GM12878 (cell line): ENCODE data around the gene TCF4. TPM values are rescaled to one million over a fixed set of nuclear protein-coding genes. Genes with fewer than 3 reads are reported as not detected.

Experiments used
- ATAC-seq: fragments of 200-7000 bp; cut with Tn5 transposase; 3 replicates; pipeline ENCODE4 v1.9.1; 2020; ENCODE audit warnings: mild to moderate bottlenecking, moderate library complexity
- BruUV-seq: library from RNA; stranded (reverse); fragments of 400-500 nt; replicated peaks from 2 replicates; lab custom pipeline; 2021; lab: Mats Ljungman, UMichigan
- CTCF ChIA-PET: fragments of 300-600 bp; sonication (Branson Sonifier 250); formaldehyde crosslinking; extraction: SDS; loops from one replicate; lab custom pipeline; 2021; ENCODE audit warnings: inconsistent platforms; lab: Yijun Ruan, JAX
- POLR2A ChIA-PET: fragments of 350-600 bp; formaldehyde crosslinking; extraction: SDS; loops from one replicate; lab custom pipeline; 2021; ENCODE audit warnings: inconsistent platforms; lab: Charles Lee
- RAD21 ChIA-PET: fragments of 300-600 bp; sonication (Branson Sonifier 250); formaldehyde crosslinking; loops from one replicate; lab custom pipeline; 2023; ENCODE audit warnings: antibody characterized with exemption; ENCODE audit not compliant: unreplicated experiment; lab: Charles Lee
- SMC1A ChIA-PET: fragments of 300-600 bp; sonication (Branson Sonifier 250); formaldehyde crosslinking; loops from one replicate; lab custom pipeline; 2023; ENCODE audit not compliant: unreplicated experiment, uncharacterized antibody; lab: Charles Lee
- DNase-seq: peaks from one replicate; pipeline ENCODE4 v3.0.0-alpha.2; 2011; ENCODE audit warnings: low read depth, low spot score
- FAIRE-seq: peaks from 3 replicates; lab custom pipeline; 2011; peaks lifted over from hg19 to GRCh38; lab: Jason Lieb, UNC
- H2AFZ ChIP-seq: 2 replicates; pipeline ENCODE4 v1.6.0; 2011; ENCODE audit warnings: low read depth, low read length, control low read depth; ENCODE audit not compliant: control insufficient read depth
- H3K27ac ChIP-seq: 2 replicates; pipeline ENCODE4 v1.5.1; 2011; ENCODE audit warnings: control low read depth; ENCODE audit not compliant: control insufficient read depth, insufficient read depth
- H3K27me3 ChIP-seq, 2 experiments: replicated peaks in 1 of 2; 2 replicates each; pipeline versions ENCODE4 v1.6.0 to v1.6.1; 2011; ENCODE audit warnings: low read length in 1 of 2; ENCODE audit not compliant: control insufficient read depth in 2 of 2, insufficient read depth in 2 of 2
- H3K36me3 ChIP-seq, 2 experiments: 2 replicates each; pipeline ENCODE4 v1.5.1; 2011; ENCODE audit warnings: low read length in 1 of 2; ENCODE audit not compliant: control insufficient read depth in 2 of 2, insufficient read depth in 2 of 2
- H3K4me1 ChIP-seq: 2 replicates; pipeline ENCODE4 v1.6.1; 2011; ENCODE audit warnings: mild to moderate bottlenecking, low read length, moderate library complexity, mixed read lengths; ENCODE audit not compliant: control insufficient read depth, insufficient read depth
- H3K4me2 ChIP-seq: 2 replicates; pipeline ENCODE4 v1.6.0; 2011; ENCODE audit warnings: control low read depth; ENCODE audit not compliant: control insufficient read depth, insufficient read depth
- H3K4me3 ChIP-seq: fragments of 200-600 bp; sonication (generic); 2 replicates; pipeline ENCODE4 v1.5.1; 2016
- H3K79me2 ChIP-seq: 2 replicates; pipeline ENCODE4 v1.6.0; 2011; ENCODE audit warnings: low read length; ENCODE audit not compliant: control insufficient read depth, insufficient read depth
- H3K9ac ChIP-seq: 2 replicates; pipeline ENCODE4 v1.8.0; 2011; ENCODE audit warnings: low read length, control low read depth, mixed read lengths; ENCODE audit not compliant: control insufficient read depth, insufficient read depth
- H3K9me3 ChIP-seq: replicated peaks from 3 replicates; pipeline ENCODE4 v1.5.1; 2011; ENCODE audit warnings: mild to moderate bottlenecking, low read length; ENCODE audit not compliant: control insufficient read depth, insufficient read depth
- H4K20me1 ChIP-seq: 2 replicates; pipeline ENCODE4 v1.6.0; 2011; ENCODE audit not compliant: control insufficient read depth, insufficient read depth
- CTCF ChIP-seq, 3 experiments: IDR thresholded peaks in 2 of 3; conservative IDR thresholded peaks in 1 of 3; 2 replicates each; pipeline ENCODE4 v1.5.1; 2011; ENCODE audit warnings: low read depth in 3 of 3, low read length in 3 of 3, mild to moderate bottlenecking in 3 of 3, control low read depth in 2 of 3, moderate library complexity in 2 of 3, inconsistent platforms in 1 of 3, mixed read lengths in 1 of 3; ENCODE audit not compliant: control insufficient read depth in 2 of 3, insufficient read depth in 1 of 3; ENCODE audit errors: extremely low read depth in 1 of 3
- RAD21 ChIP-seq: IDR thresholded peaks from 2 replicates; pipeline ENCODE4 v1.6.1; 2011; ENCODE audit warnings: mild to moderate bottlenecking, low read depth, low read length, moderate library complexity; ENCODE audit not compliant: insufficient read depth
- SMC3 ChIP-seq: IDR thresholded peaks from 2 replicates; pipeline ENCODE4 v1.6.1; 2011; ENCODE audit warnings: low read length, improper control_type of control experiment, borderline replicate concordance
- STAT3 ChIP-seq: IDR thresholded peaks from 2 replicates; pipeline ENCODE4 v1.6.1; 2011; ENCODE audit warnings: low read depth, low read length, improper control_type of control experiment
- YY1 ChIP-seq: IDR thresholded peaks from 2 replicates; pipeline ENCODE4 v1.6.1; 2011; ENCODE audit warnings: low read depth, mild to moderate bottlenecking, low read length
- WGBS: methylation state at CpG from one replicate; pipeline ENCODE4 v1.1.6; 2016; ENCODE audit warnings: low lambda C conversion rate; ENCODE audit not compliant: insufficient replicate concordance, insufficient coverage; ENCODE audit errors: missing lambda C conversion rate; 5-methylcytosine and 5-hydroxymethylcytosine counted together
- in situ Hi-C: fragments of 300-500 bp; cut with MboI; formaldehyde crosslinking; loops from 9 replicates; pipeline ENCODE4 v1.14.3; 2018; ENCODE audit warnings: mixed read lengths
- intact Hi-C: fragments of 100-400 bp; cut with micrococcal nuclease; formaldehyde crosslinking; loops from one replicate; pipeline ENCODE4 v1.14.2; 2022; ENCODE audit not compliant: unreplicated experiment
- polyA plus RNA-seq, 11 experiments: library from polyadenylated mRNA; depleted of rRNA in 4 of 11; unstranded in 6 of 11; stranded (reverse) in 5 of 11; fragments of >200 nt; fragmentation: Nextera tagmentation in 4 of 11; fragmentation: Illumina TruSeq in 1 of 11; extraction: Ambion mirVana in 4 of 11; extraction: Trizol in 1 of 11; gene quantifications; 1 replicate in 1 of 11; 2 replicates in 10 of 11; pipeline versions ENCODE4 v1.2.1 to v1.2.3, GENCODE V29; 2011 to 2016; ENCODE audit warnings: inconsistent platforms in 2 of 11, missing spikeins in 2 of 11, low read depth in 1 of 11
- total RNA-seq, 4 experiments: library from RNA; depleted of rRNA in 3 of 4; stranded (reverse); fragments of >200 nt in 3 of 4; fragmentation: Illumina TruSeq in 1 of 4; extraction: Trizol in 1 of 4; gene quantifications; 2 replicates each; pipeline versions ENCODE4 v1.2.1 to v1.2.3, GENCODE V29; 2013 to 2021

The TCF4 gene
- total and polyA plus RNA-seq, 10 of the 15 experiments (the other 5 are each of a cell fraction or from before 2014, with no cell fraction given) = 15.2 to 94.0 (median 31.5) TPM

- intact Hi-C loops = no loop called here
- H3K27ac ChIP-seq = no peak overlapping the region
- TF ChIP-seq STAT3 (no peak), CTCF (IDR thresholded peaks at IDR 0.05 in 2 of 3, conservative IDR thresholded peaks at IDR 0.05 in 1 of 3; ENCODE audit: control insufficient read depth in 2 of 3, extremely low read depth in 1 of 3, insufficient read depth in 1 of 3, low read depth in 3 of 3, low read length in 3 of 3) (peak; percentile 42 to 62 (median 47)), RAD21 (peak; percentile 57), YY1 (peak; percentile 85), SMC3 (peak; percentile 34; the same call in 1 of the 2 replicates)
- TF ChIP-seq, all 136 proteins: peak for 4
- Histone ChIP-seq H4K20me1 (no peaks in the 10 kb centered on the region), H2AFZ (no peak overlapping the region), H3K27me3 (no peaks in the 10 kb centered on the region), H3K4me3 (no peak overlapping the region), H3K36me3 (no peaks in the 10 kb centered on the region), H3K4me1 (no peaks in the 10 kb centered on the region), H3K9me3 (peaks cover 4% of the 10 kb centered on the region), H3K4me2 (no peak overlapping the region), H3K9ac (no peak overlapping the region), H3K79me2 (no peaks in the 10 kb centered on the region)
- POLR2A ChIA-PET = no interaction called here
- RAD21 ChIA-PET = interaction anchor here (0.9 kb wide), 1 partner anchor 149 kb away, joined by 3 read pairs; no protein-coding TSS in a partner anchor
- in situ Hi-C loops = no loop called here
- ATAC-seq (peak; percentile 59), DNase-seq (no peak), FAIRE-seq (no peak)
- CTCF ChIA-PET = interaction anchor here (0.6 to 1.9 kb wide), 23 partner anchors 9 to 1192 kb away, joined by 3 to 10 read pairs (median 4); no protein-coding TSS in a partner anchor
- 2% methylated on average over 4 of the region's 4 CpGs for WGBS
- SMC1A ChIA-PET = interaction anchor here (0.9 to 1.8 kb wide), 9 partner anchors 9 to 1192 kb away, joined by 3 to 7 read pairs (median 4); no protein-coding TSS in a partner anchor
- no TSS peak for BruUV-seq
These were observed 203.3 kb downstream of the TCF4 start for GRCh38 chr18:55384551-55385275.
